A549 (cell line): Measurements from ENCODE around the gene ATG2A.

Experiments used
- POLR2A ChIP-seq: IDR thresholded peaks from 2 replicates; pipeline ENCODE4 v1.6.1; 2012; ENCODE audit warnings: mild to moderate bottlenecking, low read length
- RCOR1 ChIP-seq: fragments of 150-350 bp; IDR thresholded peaks from 2 replicates; pipeline ENCODE4 v1.6.1; 2014; ENCODE audit warnings: antibody characterized with exemption, low read length, low read depth
- RNF2 ChIP-seq: fragments of 200-600 bp; sonication (generic); IDR thresholded peaks from 2 replicates; pipeline ENCODE4 v1.6.1; 2016; ENCODE audit warnings: low read depth, mild to moderate bottlenecking, antibody characterized with exemption, moderate library complexity, borderline replicate concordance
- TF ChIP-seq, protein P1 (sequence below): fragments of >200 bp; sonication (Bioruptor Twin); formaldehyde crosslinking; IDR thresholded peaks from 3 replicates; pipeline ENCODE4 v1.5.1; 2016
- TF ChIP-seq, protein P2 (sequence below): fragments of 200-600 bp; sonication (generic); IDR thresholded peaks from 2 replicates; pipeline ENCODE4 v1.6.1; 2016; ENCODE audit warnings: antibody characterized with exemption, mild to moderate bottlenecking, moderate library complexity

DNA sequence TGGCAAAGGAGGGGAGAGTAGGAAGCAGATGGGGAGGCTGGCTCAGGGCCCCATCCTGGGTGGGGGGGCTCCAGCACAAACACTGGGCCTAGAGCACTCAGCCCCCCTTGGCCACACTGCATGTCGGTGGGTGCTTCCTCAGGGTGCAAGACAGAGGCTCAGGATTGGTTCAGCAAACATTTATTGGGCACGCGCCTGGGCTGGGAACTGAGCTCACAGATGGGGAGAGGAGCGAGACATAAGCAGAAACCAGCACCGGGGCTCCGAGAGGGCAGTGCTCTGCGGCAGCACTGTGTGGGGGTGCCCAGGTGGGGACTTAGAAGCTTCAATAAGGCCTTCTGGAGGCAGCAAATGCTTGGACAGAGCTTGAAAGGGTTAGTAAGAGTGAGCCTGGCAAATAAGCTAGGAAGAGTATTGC, 26.5 kb downstream of the ATG2A start:
- TF ChIP-seq, protein P1, sequence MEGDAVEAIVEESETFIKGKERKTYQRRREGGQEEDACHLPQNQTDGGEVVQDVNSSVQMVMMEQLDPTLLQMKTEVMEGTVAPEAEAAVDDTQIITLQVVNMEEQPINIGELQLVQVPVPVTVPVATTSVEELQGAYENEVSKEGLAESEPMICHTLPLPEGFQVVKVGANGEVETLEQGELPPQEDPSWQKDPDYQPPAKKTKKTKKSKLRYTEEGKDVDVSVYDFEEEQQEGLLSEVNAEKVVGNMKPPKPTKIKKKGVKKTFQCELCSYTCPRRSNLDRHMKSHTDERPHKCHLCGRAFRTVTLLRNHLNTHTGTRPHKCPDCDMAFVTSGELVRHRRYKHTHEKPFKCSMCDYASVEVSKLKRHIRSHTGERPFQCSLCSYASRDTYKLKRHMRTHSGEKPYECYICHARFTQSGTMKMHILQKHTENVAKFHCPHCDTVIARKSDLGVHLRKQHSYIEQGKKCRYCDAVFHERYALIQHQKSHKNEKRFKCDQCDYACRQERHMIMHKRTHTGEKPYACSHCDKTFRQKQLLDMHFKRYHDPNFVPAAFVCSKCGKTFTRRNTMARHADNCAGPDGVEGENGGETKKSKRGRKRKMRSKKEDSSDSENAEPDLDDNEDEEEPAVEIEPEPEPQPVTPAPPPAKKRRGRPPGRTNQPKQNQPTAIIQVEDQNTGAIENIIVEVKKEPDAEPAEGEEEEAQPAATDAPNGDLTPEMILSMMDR = no peak
- TF ChIP-seq, protein P2, sequence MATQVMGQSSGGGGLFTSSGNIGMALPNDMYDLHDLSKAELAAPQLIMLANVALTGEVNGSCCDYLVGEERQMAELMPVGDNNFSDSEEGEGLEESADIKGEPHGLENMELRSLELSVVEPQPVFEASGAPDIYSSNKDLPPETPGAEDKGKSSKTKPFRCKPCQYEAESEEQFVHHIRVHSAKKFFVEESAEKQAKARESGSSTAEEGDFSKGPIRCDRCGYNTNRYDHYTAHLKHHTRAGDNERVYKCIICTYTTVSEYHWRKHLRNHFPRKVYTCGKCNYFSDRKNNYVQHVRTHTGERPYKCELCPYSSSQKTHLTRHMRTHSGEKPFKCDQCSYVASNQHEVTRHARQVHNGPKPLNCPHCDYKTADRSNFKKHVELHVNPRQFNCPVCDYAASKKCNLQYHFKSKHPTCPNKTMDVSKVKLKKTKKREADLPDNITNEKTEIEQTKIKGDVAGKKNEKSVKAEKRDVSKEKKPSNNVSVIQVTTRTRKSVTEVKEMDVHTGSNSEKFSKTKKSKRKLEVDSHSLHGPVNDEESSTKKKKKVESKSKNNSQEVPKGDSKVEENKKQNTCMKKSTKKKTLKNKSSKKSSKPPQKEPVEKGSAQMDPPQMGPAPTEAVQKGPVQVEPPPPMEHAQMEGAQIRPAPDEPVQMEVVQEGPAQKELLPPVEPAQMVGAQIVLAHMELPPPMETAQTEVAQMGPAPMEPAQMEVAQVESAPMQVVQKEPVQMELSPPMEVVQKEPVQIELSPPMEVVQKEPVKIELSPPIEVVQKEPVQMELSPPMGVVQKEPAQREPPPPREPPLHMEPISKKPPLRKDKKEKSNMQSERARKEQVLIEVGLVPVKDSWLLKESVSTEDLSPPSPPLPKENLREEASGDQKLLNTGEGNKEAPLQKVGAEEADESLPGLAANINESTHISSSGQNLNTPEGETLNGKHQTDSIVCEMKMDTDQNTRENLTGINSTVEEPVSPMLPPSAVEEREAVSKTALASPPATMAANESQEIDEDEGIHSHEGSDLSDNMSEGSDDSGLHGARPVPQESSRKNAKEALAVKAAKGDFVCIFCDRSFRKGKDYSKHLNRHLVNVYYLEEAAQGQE = no peak
- TF ChIP-seq RNF2 = no peak
- TF ChIP-seq POLR2A = no peak
- TF ChIP-seq RCOR1 = no peak
